Measurements from ENCODE around the gene IL10RB.
"Not testable (repeated sequence)": the region's sequence is repeated elsewhere in the genome, so short reads cannot be mapped to it uniquely, and the experiment has no call there.

The IL10RB gene

GRCh38 chr21:33241846-33242245 lies 24.3 kb upstream of the IL10RB start:
- no peak for DNase-seq

GRCh38 chr21:33242846-33243245 lies 23.3 kb upstream of the IL10RB start:
- DNase-seq = not testable (repeated sequence)

GRCh38 chr21:33244082-33244778 lies 21.9 kb upstream of the IL10RB start:
- no peak for DNase-seq

- DNase-seq = no peak
These were observed 21.4 kb upstream of the IL10RB start for GRCh38 chr21:33244779-33245105.

GRCh38 chr21:33245289-33245918 lies 20.8 kb upstream of the IL10RB start:
- no peak for DNase-seq

- no peak for DNase-seq
These were observed 19.7 kb upstream of the IL10RB start for GRCh38 chr21:33246506-33246905.

GRCh38 chr21:33246963-33247362 lies 19.2 kb upstream of the IL10RB start:
- no peak for DNase-seq

GRCh38 chr21:33247599-33247998 lies 18.6 kb upstream of the IL10RB start:
- no peak for DNase-seq

GRCh38 chr21:33249331-33250002 lies 16.7 kb upstream of the IL10RB start:
- DNase-seq = no peak

- DNase-seq = no peak
These were observed 15.0 kb upstream of the IL10RB start for GRCh38 chr21:33251119-33251518.

GRCh38 chr21:33253382-33253781 lies 12.8 kb upstream of the IL10RB start:
- not testable (repeated sequence) for DNase-seq

- no peak for DNase-seq
These were observed 11.4 kb upstream of the IL10RB start for GRCh38 chr21:33254766-33255165.

GRCh38 chr21:33255404-33255803 lies 10.8 kb upstream of the IL10RB start:
- DNase-seq = no peak

GRCh38 chr21:33256019-33256418 lies 10.1 kb upstream of the IL10RB start:
- no peak for DNase-seq

- DNase-seq = no peak
These were observed 8.9 kb upstream of the IL10RB start for GRCh38 chr21:33257094-33257803.

GRCh38 chr21:33258475-33258874 lies 7.7 kb upstream of the IL10RB start:
- DNase-seq = no peak

GRCh38 chr21:33259428-33259827 lies 6.7 kb upstream of the IL10RB start:
- DNase-seq = no peak

GRCh38 chr21:33259995-33260394 lies 6.2 kb upstream of the IL10RB start:
- DNase-seq = no peak

- peak; percentile 40 for DNase-seq
These were observed 4.5 kb upstream of the IL10RB start for GRCh38 chr21:33261635-33262034.

- no peak for DNase-seq
These were observed 3.2 kb upstream of the IL10RB start for GRCh38 chr21:33262921-33263320.

GRCh38 chr21:33264561-33264960 lies 1.6 kb upstream of the IL10RB start:
- no peak for DNase-seq

- DNase-seq = peak; percentile 83
These were observed 510 bp upstream of the IL10RB start for GRCh38 chr21:33265664-33266049.

GRCh38 chr21:33266789-33267135 lies 595 bp downstream of the IL10RB start:
- DNase-seq = peak; percentile 28

GRCh38 chr21:33267250-33267649 lies 1.1 kb downstream of the IL10RB start:
- no peak for DNase-seq

All from CD4-positive, alpha-beta T cell treated with Interleukin-15 for 1 hour (primary cell).